ENCODE measurements around the gene ANKRD13A. TPM values are rescaled to one million over a fixed set of nuclear protein-coding genes. Genes with fewer than 3 reads are reported as not detected.

Gene ANKRD13A
- total and polyA plus RNA-seq, 2 of the 8 experiments (the other 6 are each of a cell fraction or from before 2014, with no cell fraction given): 16.8 to 21.4 TPM

DNA sequence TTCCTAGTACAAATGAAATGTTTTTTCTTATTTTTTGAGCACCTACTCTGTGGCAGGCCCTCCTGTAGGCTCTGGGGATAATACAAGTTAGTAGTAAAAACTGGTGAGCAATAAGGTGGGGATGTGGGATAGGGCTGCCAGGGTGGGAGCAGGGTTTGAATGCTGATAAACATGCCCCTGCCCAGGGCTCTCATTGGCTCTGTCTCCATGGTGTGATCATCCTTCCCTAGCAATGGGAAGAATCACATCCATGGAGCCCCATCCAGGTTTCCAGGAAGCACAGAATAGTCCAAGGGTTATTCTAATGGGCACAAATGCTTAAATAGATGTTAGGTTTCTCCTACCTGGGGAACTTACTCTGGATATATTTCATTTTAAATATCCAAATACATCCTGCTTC is 48.6 kb upstream of the ANKRD13A start:
- ChIA-PET POLR2A (ENCODE audit: partially characterized antibody) (no interaction called here), CTCF (ENCODE audit: partially characterized antibody) (interaction anchor here (0.6 to 1.5 kb wide), 7 partner anchors 8 to 212 kb away, joined by 3 to 6 read pairs (median 3); no protein-coding TSS in a partner anchor)
- Histone ChIP-seq H3K79me2 (ENCODE audit: control insufficient read depth in 1 of 2, insufficient read depth in 2 of 2, low read length in 2 of 2) (no peaks in the 10 kb centered on the region), H3K4me1 (replicated peaks in 1 of 4; ENCODE audit: control insufficient read depth in 3 of 4, insufficient read depth in 4 of 4, low read length in 3 of 4) (peaks cover 5 to 13% (median 6%) of the 10 kb centered on the region in 4 experiments), H3K27me3 (replicated peaks in 1 of 4; ENCODE audit: control insufficient read depth in 3 of 4, extremely low read depth in 1 of 4, insufficient read depth in 3 of 4, low read length in 3 of 4) (no peaks in the 10 kb centered on the region), H3K9ac (replicated peaks in 1 of 4; ENCODE audit: extremely low read depth in 1 of 4, low read depth in 3 of 4, low read length in 3 of 4) (no peak overlapping the region), H3K14ac (ENCODE audit: insufficient read length) (no peak overlapping the region), H2BK15ac (ENCODE audit: low read length) (no peak overlapping the region), H3K9me3 (ENCODE audit: insufficient read depth in 2 of 2, low read depth in 1 of 2, low read length in 1 of 2) (no peaks in the 10 kb centered on the region), H3K36me3 (ENCODE audit: control insufficient read depth in 2 of 4, insufficient read depth in 4 of 4, low read length in 3 of 4) (peaks cover 3 to 19% (median 10%) of the 10 kb centered on the region in 4 experiments; a peak in 6 of 8 replicates), H3K4me3 (ENCODE audit: extremely low read depth in 1 of 4, insufficient read depth in 2 of 4, low read depth in 3 of 4, low read length in 4 of 4) (no peak overlapping the region), H2BK5ac (ENCODE audit: low read depth, low read length) (no peak overlapping the region), H4K5ac (ENCODE audit: insufficient read length, low read depth, low read length) (no peak overlapping the region), H3K23me2 (ENCODE audit: low read depth, low read length) (no peaks in the 10 kb centered on the region), H3K4me2 (ENCODE audit: insufficient read depth in 1 of 2, low read depth in 2 of 2, low read length in 2 of 2) (no peak overlapping the region), H3K4ac (replicated peaks; ENCODE audit: insufficient read length, low read depth, low read length) (no peak overlapping the region), H4K8ac (ENCODE audit: extremely low read depth, insufficient read depth, low read length) (no peak overlapping the region), H2BK12ac (ENCODE audit: low read depth, low read length) (no peak overlapping the region), H3K23ac (ENCODE audit: insufficient read length) (no peak overlapping the region), H3K79me1 (ENCODE audit: low read depth, low read length) (no peaks in the 10 kb centered on the region), H2BK20ac (ENCODE audit: low read length) (no peak overlapping the region), H2BK120ac (replicated peaks; ENCODE audit: low read depth, low read length) (no peak overlapping the region), H3K27ac (ENCODE audit: low read depth, low read length) (no peak overlapping the region), H4K20me1 (replicated peaks in 1 of 2; ENCODE audit: control insufficient read depth in 1 of 2, insufficient read depth in 2 of 2, low read length in 2 of 2) (no peaks in the 10 kb centered on the region), H2AFZ (ENCODE audit: low read length) (no peak overlapping the region), H2AK5ac (ENCODE audit: low read depth, low read length) (no peak overlapping the region), H4K91ac (replicated peaks; ENCODE audit: insufficient read length, low read length) (no peak overlapping the region), H3K56ac (replicated peaks; ENCODE audit: insufficient read length, low read depth, low read length) (no peak overlapping the region), H3K18ac (ENCODE audit: extremely low read depth, low read length) (no peak overlapping the region)
- DNase-seq (ENCODE audit: low read depth in 1 of 2, low spot score in 2 of 2): no peak
- TF ChIP-seq CHD1 (IDR thresholded peaks at IDR 0.05; ENCODE audit: low read depth, low read length) (no peak), JUND (IDR thresholded peaks at IDR 0.05; ENCODE audit: low read length) (no peak), BCL11A (IDR thresholded peaks at IDR 0.05; ENCODE audit: low read depth in 2 of 2, low read length in 2 of 2) (no peak), POU5F1 (IDR thresholded peaks at IDR 0.05; ENCODE audit: low read depth, low read length) (no peak), SAP30 (IDR thresholded peaks at IDR 0.05; ENCODE audit: insufficient read depth, insufficient replicate concordance, low read length) (no peak), TEAD4 (IDR thresholded peaks at IDR 0.05; ENCODE audit: low read depth, low read length) (no peak), CTBP2 (IDR thresholded peaks at IDR 0.05; ENCODE audit: borderline replicate concordance, insufficient read depth, insufficient read length, low read length) (no peak), HDAC6 (IDR thresholded peaks at IDR 0.05; ENCODE audit: low read depth, low read length) (no peak)
- FAIRE-seq: no peak

All from H1 (cell line).